ENCODE results near the gene SBDS.
"Not testable (repeated sequence)": the region's sequence is repeated elsewhere in the genome, so short reads cannot be mapped to it uniquely, and the experiment has no call there.

Gene SBDS

DNA sequence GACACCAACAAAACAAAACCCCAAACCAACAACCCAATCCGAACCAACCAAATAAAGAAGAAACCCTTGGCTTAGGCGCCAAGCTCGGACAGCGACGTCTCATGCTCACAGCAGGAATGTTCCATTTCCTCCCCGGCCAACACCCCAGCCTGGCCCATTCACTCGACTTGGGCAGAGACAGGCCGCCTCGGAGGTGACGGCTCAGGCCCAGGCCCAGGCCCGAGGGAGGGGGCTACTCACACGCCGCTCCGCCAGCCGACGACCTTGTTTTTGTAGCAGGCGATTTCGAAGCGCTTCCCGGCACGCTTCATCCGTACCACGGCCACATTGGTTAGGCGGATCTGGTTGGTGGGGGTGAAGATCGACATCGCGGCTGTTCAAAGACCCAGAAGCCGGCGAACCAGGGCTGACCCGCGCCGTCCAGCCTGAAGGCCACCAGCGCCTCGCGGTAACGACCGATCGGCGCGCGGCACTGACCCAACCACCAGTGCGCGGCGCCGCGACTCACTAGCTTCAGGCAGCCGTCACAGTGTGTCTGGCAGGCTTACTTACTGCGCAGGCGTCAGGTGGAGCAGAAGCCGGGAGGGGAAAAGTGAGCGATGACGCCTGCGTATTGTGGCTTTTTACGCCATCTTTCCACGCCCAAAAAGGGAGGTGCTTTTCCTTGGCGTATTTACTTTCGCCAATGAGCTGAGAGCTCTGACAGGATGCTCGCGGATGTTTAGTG, at the start of gene SBDS:
Gene SBDS, minus strand, starts transcription at position 537 of the 727 bp plus-strand sequence. Its CDS starts 169 bp downstream, at position 368.
- DNase-seq, result peak; percentile 95

GRCh38 chr7:67043559-67043930, 48.2 kb upstream of the SBDS start:
- DNase-seq, result not testable (repeated sequence)

GRCh38 chr7:67042781-67043558, 47.6 kb upstream of the SBDS start:
- peak; percentile 72 for DNase-seq

- DNase-seq, result not testable (repeated sequence)
Observed at GRCh38 chr7:67040832-67041231, 45.4 kb upstream of the SBDS start.

- DNase-seq, result peak; percentile 71
Observed at GRCh38 chr7:67036432-67037395, 41.3 kb upstream of the SBDS start.

DNA sequence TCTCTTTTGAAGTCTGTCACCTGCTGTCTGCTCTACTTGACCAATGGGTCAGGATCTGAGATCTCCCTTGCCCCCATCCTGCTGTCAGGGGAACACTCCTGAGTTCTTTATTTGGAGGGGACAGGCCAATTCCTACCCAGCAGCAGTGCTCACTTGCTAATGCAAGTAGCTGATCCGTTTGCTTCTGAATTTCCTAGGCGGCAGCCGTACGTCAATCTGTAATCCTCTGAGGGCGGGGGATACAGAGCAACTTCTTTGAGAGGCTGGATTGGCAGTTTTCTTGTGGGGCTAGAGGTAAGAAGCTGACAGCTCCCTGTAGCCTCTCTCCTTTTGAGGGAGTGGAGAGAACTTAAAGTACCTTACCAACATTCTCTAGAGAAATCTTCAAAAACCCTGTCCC, 37.9 kb upstream of the SBDS start:
- no peak for DNase-seq

DNA sequence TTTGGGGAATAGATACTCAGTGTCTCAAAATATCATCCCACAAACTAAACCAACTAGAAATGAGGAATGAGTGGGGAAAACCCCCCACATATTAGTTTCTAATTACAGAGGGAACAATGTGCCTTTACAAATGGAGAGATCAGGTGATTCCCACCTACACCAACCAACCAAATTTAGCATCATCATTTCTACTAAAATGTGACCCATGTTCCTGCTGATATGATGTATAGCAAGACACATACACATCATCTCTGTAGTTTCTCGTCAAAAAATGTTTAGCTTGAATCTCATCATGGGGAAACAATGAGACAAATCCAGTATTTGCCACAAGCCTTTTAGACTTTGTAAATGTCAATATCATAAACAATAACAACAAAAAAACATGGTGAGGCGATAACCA, 36.3 kb upstream of the SBDS start:
- not testable (repeated sequence) for DNase-seq

DNA sequence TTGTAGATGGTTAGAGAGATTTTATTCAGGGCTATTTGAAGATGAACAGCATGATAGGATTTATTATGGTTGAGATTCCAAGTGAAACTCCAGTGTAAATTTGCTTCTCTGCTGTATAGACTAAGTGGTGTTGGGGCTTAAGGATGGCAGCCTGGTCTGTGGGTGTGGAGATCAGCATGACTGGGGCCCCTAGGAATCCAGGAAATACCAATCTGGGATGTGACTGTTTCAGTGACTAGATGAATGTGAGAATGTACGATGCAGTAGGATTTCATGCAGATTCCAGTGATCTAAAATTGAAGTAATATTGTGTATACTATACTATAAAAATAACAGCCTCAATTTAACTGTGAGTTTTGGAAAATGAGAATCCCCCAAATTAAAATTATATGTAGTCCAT, 30.1 kb upstream of the SBDS start:
- DNase-seq, result not testable (repeated sequence)

- DNase-seq, result no peak
Observed at GRCh38 chr7:67022511-67022910, 27.1 kb upstream of the SBDS start.

DNA sequence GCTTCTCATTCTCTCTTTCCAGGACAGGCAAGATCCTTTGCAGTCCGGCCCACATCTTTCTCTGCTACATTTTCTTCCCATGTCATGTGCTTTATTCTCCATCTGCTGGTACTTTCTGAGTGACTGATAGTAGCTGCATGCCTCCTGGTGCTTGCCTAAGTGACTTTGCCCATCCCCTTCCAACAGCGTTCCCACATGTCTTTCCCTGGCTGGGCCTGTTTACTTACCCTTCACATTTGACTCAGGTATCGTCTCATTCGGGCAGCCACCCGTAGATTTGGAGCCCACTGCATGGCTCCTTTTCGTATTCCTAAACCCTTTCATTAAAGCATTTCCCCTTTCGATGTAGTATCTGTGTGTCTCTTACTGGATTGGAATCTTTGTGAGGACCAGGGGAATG, 25.9 kb upstream of the SBDS start:
- no peak for DNase-seq

GRCh38 chr7:67019562-67020390, 24.4 kb upstream of the SBDS start:
- DNase-seq, result peak; percentile 50

- no peak for DNase-seq
Observed at GRCh38 chr7:67018940-67019339, 23.6 kb upstream of the SBDS start.

GRCh38 chr7:67017971-67018370, 22.6 kb upstream of the SBDS start:
- DNase-seq, result not testable (repeated sequence)

GRCh38 chr7:67014076-67014622, 18.8 kb upstream of the SBDS start:
- not testable (repeated sequence) for DNase-seq

DNA sequence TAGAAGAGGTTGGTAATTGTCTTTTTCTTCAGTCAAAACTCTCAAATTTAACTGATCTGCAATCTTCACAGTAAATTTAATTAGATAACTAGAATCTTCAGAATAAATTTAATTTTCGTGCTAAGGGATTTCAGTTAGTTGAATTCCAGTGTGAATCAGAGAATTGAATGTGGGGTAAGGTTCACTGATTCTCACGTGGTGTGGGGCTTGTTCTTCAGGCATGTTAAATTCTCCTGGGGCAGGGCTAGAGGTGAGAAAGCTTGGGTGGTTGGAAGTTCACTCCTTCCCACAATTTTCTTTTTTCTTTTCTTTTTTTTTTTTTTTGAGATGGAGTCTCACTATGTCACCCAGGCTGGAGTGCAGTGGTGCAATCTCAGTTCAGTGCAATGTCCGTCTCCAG, 14.3 kb upstream of the SBDS start:
- DNase-seq, result not testable (repeated sequence)

GRCh38 chr7:67008260-67008659, 12.9 kb upstream of the SBDS start:
- no peak for DNase-seq

GRCh38 chr7:67006965-67007364, 11.6 kb upstream of the SBDS start:
- DNase-seq, result no peak

DNA sequence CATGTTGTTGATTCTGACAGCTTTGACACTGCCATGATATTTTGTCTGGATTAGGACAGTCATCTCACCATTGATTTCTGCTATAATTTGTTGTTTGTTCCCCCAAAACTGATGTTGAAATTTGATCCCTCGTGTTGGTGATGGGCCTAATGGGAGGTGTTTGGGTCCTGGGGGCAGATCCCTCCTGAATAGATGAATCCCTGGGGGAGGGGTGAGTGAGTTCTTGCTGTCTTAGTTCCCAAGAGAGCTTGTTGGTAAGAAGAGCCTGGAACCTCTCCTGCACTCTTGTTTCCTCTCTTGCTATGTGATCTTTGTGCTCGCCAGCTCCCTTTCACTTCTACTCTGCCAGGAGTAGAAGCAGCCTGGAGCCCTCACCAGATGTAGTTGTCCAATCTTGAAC, 8.8 kb upstream of the SBDS start:
- DNase-seq, result not testable (repeated sequence)

GRCh38 chr7:67000601-67001258, 5.3 kb upstream of the SBDS start:
- DNase-seq, result not testable (repeated sequence)

GRCh38 chr7:66996444-66997191, 1.2 kb upstream of the SBDS start, which contains the start of gene TYW1:
Gene TYW1, plus strand, starts transcription at chr7:66996833. Its CDS starts 146 bp downstream, at chr7:66996979.
- peak; percentile 95 for DNase-seq
